IPS-18a (cell line): ENCODE data around the gene CYB561A3.
A peak's percentile ranks its signal among the peaks of the same experiment; 100 is the strongest.

Experiments
- H3K27ac ChIP-seq: one replicate; pipeline ENCODE4 v1.5.1; 2013; ENCODE audit warnings: low read length
- H3K27me3 ChIP-seq: one replicate; pipeline ENCODE4 v1.6.1; 2013; ENCODE audit warnings: mild to moderate bottlenecking, low read length; ENCODE audit not compliant: control insufficient read depth, insufficient read depth
- H3K36me3 ChIP-seq: one replicate; pipeline ENCODE4 v1.6.1; 2013; ENCODE audit warnings: low read depth, low read length; ENCODE audit not compliant: control insufficient read depth
- H3K4me1 ChIP-seq: one replicate; pipeline ENCODE4 v1.6.1; 2013; ENCODE audit warnings: low read depth, low read length; ENCODE audit not compliant: control insufficient read depth
- H3K4me3 ChIP-seq: one replicate; pipeline ENCODE4 v1.5.1; 2013; ENCODE audit warnings: low read length
- H3K9ac ChIP-seq: one replicate; pipeline ENCODE4 v1.6.1; 2013; ENCODE audit warnings: mild to moderate bottlenecking, low read length, moderate library complexity
- H3K9me3 ChIP-seq: one replicate; pipeline ENCODE4 v1.6.1; 2013; ENCODE audit warnings: low read depth, low read length; ENCODE audit not compliant: control insufficient read depth

CYB561A3 gene

GRCh38 chr11:61367406-61367805, 5.7 kb upstream of the CYB561A3 start:
- no peaks in the 10 kb centered on the region for H3K9me3 ChIP-seq
- H3K4me1 ChIP-seq: peaks cover 4% of the 10 kb centered on the region
- H3K9ac ChIP-seq: no peak overlapping the region
- H3K27me3 ChIP-seq: no peaks in the 10 kb centered on the region
- H3K27ac ChIP-seq: no peak overlapping the region
- no peak overlapping the region for H3K4me3 ChIP-seq
- peaks cover 54% of the 10 kb centered on the region for H3K36me3 ChIP-seq

- Histone ChIP-seq H3K4me3 (no peak overlapping the region), H3K9ac (no peak overlapping the region), H3K9me3 (no peaks in the 10 kb centered on the region), H3K27me3 (no peaks in the 10 kb centered on the region), H3K36me3 (peaks cover 43% of the 10 kb centered on the region), H3K27ac (no peak overlapping the region), H3K4me1 (peaks cover 4% of the 10 kb centered on the region)
Observed at GRCh38 chr11:61364012-61364675, 2.5 kb upstream of the CYB561A3 start.

GRCh38 chr11:61362542-61362875, 827 bp upstream of the CYB561A3 start:
- Histone ChIP-seq H3K27ac (peak overlapping the region; percentile 95), H3K9ac (peak overlapping the region; percentile 96), H3K9me3 (no peaks in the 10 kb centered on the region), H3K4me1 (peaks cover 4% of the 10 kb centered on the region), H3K36me3 (peaks cover 28% of the 10 kb centered on the region), H3K4me3 (peak overlapping the region; percentile 93), H3K27me3 (no peaks in the 10 kb centered on the region)

GRCh38 chr11:61361237-61361740, 393 bp downstream of the CYB561A3 start:
- peaks cover 17% of the 10 kb centered on the region for H3K36me3 ChIP-seq
- peak overlapping the region; percentile 93 for H3K4me3 ChIP-seq
- H3K9me3 ChIP-seq: no peaks in the 10 kb centered on the region
- H3K4me1 ChIP-seq: peaks cover 4% of the 10 kb centered on the region
- no peaks in the 10 kb centered on the region for H3K27me3 ChIP-seq
- H3K9ac ChIP-seq: peak overlapping the region; percentile 96
- H3K27ac ChIP-seq: peak overlapping the region; percentile 95

GRCh38 chr11:61359516-61359915, 2.2 kb downstream of the CYB561A3 start:
- Histone ChIP-seq H3K36me3 (peaks cover 8% of the 10 kb centered on the region), H3K4me1 (peaks cover 4% of the 10 kb centered on the region), H3K9ac (no peak overlapping the region), H3K4me3 (no peak overlapping the region), H3K9me3 (no peaks in the 10 kb centered on the region), H3K27me3 (no peaks in the 10 kb centered on the region), H3K27ac (no peak overlapping the region)

- no peak overlapping the region for H3K9ac ChIP-seq
- peaks cover 4% of the 10 kb centered on the region for H3K4me1 ChIP-seq
- H3K36me3 ChIP-seq: no peaks in the 10 kb centered on the region
- H3K27me3 ChIP-seq: no peaks in the 10 kb centered on the region
- no peaks in the 10 kb centered on the region for H3K9me3 ChIP-seq
- no peak overlapping the region for H3K4me3 ChIP-seq
- no peak overlapping the region for H3K27ac ChIP-seq
Observed at GRCh38 chr11:61358566-61358965, 3.1 kb downstream of the CYB561A3 start.

- no peak overlapping the region for H3K9ac ChIP-seq
- H3K4me3 ChIP-seq: no peak overlapping the region
- no peaks in the 10 kb centered on the region for H3K4me1 ChIP-seq
Observed at GRCh38 chr11:61357894-61358239, 3.8 kb downstream of the CYB561A3 start.

GRCh38 chr11:61357233-61357893, 4.3 kb downstream of the CYB561A3 start:
- Histone ChIP-seq H3K36me3 (peaks cover 4% of the 10 kb centered on the region), H3K27ac (no peak overlapping the region), H3K9me3 (no peaks in the 10 kb centered on the region), H3K4me3 (no peak overlapping the region), H3K27me3 (no peaks in the 10 kb centered on the region), H3K9ac (no peak overlapping the region), H3K4me1 (no peaks in the 10 kb centered on the region)

More at GRCh38 chr11:61357894-61358239, 3.8 kb downstream of the CYB561A3 start:
- no peaks in the 10 kb centered on the region for H3K9me3 ChIP-seq
- H3K27ac ChIP-seq: no peak overlapping the region
- H3K27me3 ChIP-seq: no peaks in the 10 kb centered on the region
- peaks cover 4% of the 10 kb centered on the region for H3K36me3 ChIP-seq

GRCh38 chr11:61356706-61357105, 5.0 kb downstream of the CYB561A3 start:
- Histone ChIP-seq H3K9ac (no peak overlapping the region), H3K9me3 (no peaks in the 10 kb centered on the region), H3K27ac (no peak overlapping the region), H3K27me3 (no peaks in the 10 kb centered on the region), H3K4me3 (no peak overlapping the region), H3K36me3 (peaks cover 4% of the 10 kb centered on the region), H3K4me1 (no peaks in the 10 kb centered on the region)

GRCh38 chr11:61354208-61354607, 7.5 kb downstream of the CYB561A3 start:
- no peak overlapping the region for H3K4me3 ChIP-seq
- peaks cover 8% of the 10 kb centered on the region for H3K36me3 ChIP-seq
- H3K4me1 ChIP-seq: no peaks in the 10 kb centered on the region
- no peak overlapping the region for H3K27ac ChIP-seq
- H3K27me3 ChIP-seq: no peaks in the 10 kb centered on the region
- no peak overlapping the region for H3K9ac ChIP-seq
- no peaks in the 10 kb centered on the region for H3K9me3 ChIP-seq

- H3K27me3 ChIP-seq: no peaks in the 10 kb centered on the region
- no peaks in the 10 kb centered on the region for H3K9me3 ChIP-seq
- H3K27ac ChIP-seq: no peak overlapping the region
- H3K36me3 ChIP-seq: peaks cover 8% of the 10 kb centered on the region
- no peaks in the 10 kb centered on the region for H3K4me1 ChIP-seq
- no peak overlapping the region for H3K9ac ChIP-seq
- H3K4me3 ChIP-seq: no peak overlapping the region
Observed at GRCh38 chr11:61353131-61354067, 8.3 kb downstream of the CYB561A3 start.
